ENCODE data around the gene PDSS2. TPM values are rescaled to one million over a fixed set of nuclear protein-coding genes. Genes with fewer than 3 reads are reported as not detected.

The PDSS2 gene
- total and polyA plus RNA-seq, 2 of the 8 experiments (the other 6 are each of a cell fraction or from before 2014, with no cell fraction given) = 10.7 to 16.1 TPM

DNA sequence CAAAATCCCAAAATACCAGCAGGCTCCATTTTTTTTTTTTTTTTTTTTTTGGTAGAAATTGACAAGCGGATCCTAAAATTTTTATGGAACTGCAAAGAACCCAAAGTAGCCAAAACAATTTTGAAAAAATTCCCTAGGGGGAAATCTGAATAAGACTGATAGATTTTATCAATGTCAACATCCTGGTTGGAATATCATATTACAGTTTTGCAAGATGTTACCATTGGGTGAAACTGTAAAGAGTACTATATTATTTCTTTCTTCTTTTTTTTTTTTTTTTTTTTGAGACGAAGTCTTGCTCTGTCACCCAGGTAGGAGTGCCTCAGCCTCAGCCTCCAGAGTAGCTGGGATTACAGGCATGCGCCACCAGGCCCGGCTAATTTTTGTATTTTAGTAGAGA is 314.7 kb downstream of the PDSS2 start:
- WGBS, 2 experiments (ENCODE audit: extremely low coverage in 1 of 2, insufficient coverage in 1 of 2, insufficient read length in 1 of 2, insufficient replicate concordance in 2 of 2, low coverage in 1 of 2, low lambda C conversion rate in 2 of 2, missing lambda C conversion rate in 1 of 2) = 76% methylated on average over 3 of the region's 4 CpGs; no CpG with 5 or more reads in 1 of the 2 experiments
- H3K23ac ChIP-seq (ENCODE audit: insufficient read length) = no peak overlapping the region
- H3K4ac ChIP-seq (replicated peaks; ENCODE audit: insufficient read length, low read depth, low read length) = no peak overlapping the region

More for the DNA sequence above, 314.7 kb downstream of the PDSS2 start:
- H3K14ac ChIP-seq (ENCODE audit: insufficient read length) = no peak overlapping the region
- H2BK5ac ChIP-seq (ENCODE audit: low read depth, low read length) = no peak overlapping the region
- H3K23me2 ChIP-seq (ENCODE audit: low read depth, low read length) = no peaks in the 10 kb centered on the region
- H2AFZ ChIP-seq (ENCODE audit: low read length) = no peak overlapping the region
- H3K4me2 ChIP-seq (ENCODE audit: insufficient read depth in 1 of 2, low read depth in 2 of 2, low read length in 2 of 2) = no peak overlapping the region
- no peak overlapping the region for H3K9ac ChIP-seq (replicated peaks in 1 of 4; ENCODE audit: extremely low read depth in 1 of 4, low read depth in 3 of 4, low read length in 3 of 4)
- no peaks in the 10 kb centered on the region for H3K79me1 ChIP-seq (ENCODE audit: low read depth, low read length)
- H4K8ac ChIP-seq (ENCODE audit: extremely low read depth, insufficient read depth, low read length) = no peak overlapping the region
- no peaks in the 10 kb centered on the region for H3K27me3 ChIP-seq (replicated peaks in 1 of 4; ENCODE audit: control insufficient read depth in 3 of 4, extremely low read depth in 1 of 4, insufficient read depth in 3 of 4, low read length in 3 of 4)
- H3K18ac ChIP-seq (ENCODE audit: extremely low read depth, low read length) = no peak overlapping the region
- FAIRE-seq = no peak
- H2BK20ac ChIP-seq (ENCODE audit: low read length) = no peak overlapping the region
- ChIA-PET POLR2A (ENCODE audit: partially characterized antibody) (no interaction called here), CTCF (ENCODE audit: partially characterized antibody) (interaction anchor here (0.9 kb wide), 1 partner anchor 14 kb away, joined by 3 read pairs; no protein-coding TSS in a partner anchor)
- H4K91ac ChIP-seq (replicated peaks; ENCODE audit: insufficient read length, low read length) = no peak overlapping the region
- no peak for TF ChIP-seq RAD21 (IDR thresholded peaks at IDR 0.05 in 1 of 2, conservative IDR thresholded peaks at IDR 0.05 in 1 of 2; ENCODE audit: low read depth in 2 of 2, low read length in 2 of 2)
- no peak overlapping the region for H2BK15ac ChIP-seq (ENCODE audit: low read length)
- no peak overlapping the region for H2AK5ac ChIP-seq (ENCODE audit: low read depth, low read length)
- H3K27ac ChIP-seq (ENCODE audit: low read depth, low read length) = no peak overlapping the region
- no peak overlapping the region for H3K4me3 ChIP-seq (ENCODE audit: extremely low read depth in 1 of 4, insufficient read depth in 2 of 4, low read depth in 3 of 4, low read length in 4 of 4)
- no peaks in the 10 kb centered on the region for H3K4me1 ChIP-seq (replicated peaks in 1 of 4; ENCODE audit: control insufficient read depth in 3 of 4, insufficient read depth in 4 of 4, low read length in 3 of 4)
- H3K36me3 ChIP-seq (ENCODE audit: control insufficient read depth in 2 of 4, insufficient read depth in 4 of 4, low read length in 3 of 4) = no peaks in the 10 kb centered on the region
- H4K5ac ChIP-seq (ENCODE audit: insufficient read length, low read depth, low read length) = no peak overlapping the region
- no peak overlapping the region for H2BK12ac ChIP-seq (ENCODE audit: low read depth, low read length)
- no peak for DNase-seq (ENCODE audit: low read depth in 1 of 2, low spot score in 2 of 2)
- no peaks in the 10 kb centered on the region for H3K79me2 ChIP-seq (ENCODE audit: control insufficient read depth in 1 of 2, insufficient read depth in 2 of 2, low read length in 2 of 2)
- H3K56ac ChIP-seq (replicated peaks; ENCODE audit: insufficient read length, low read depth, low read length) = no peak overlapping the region
- H2BK120ac ChIP-seq (replicated peaks; ENCODE audit: low read depth, low read length) = no peak overlapping the region
- H3K9me3 ChIP-seq (ENCODE audit: insufficient read depth in 2 of 2, low read depth in 1 of 2, low read length in 1 of 2) = no peaks in the 10 kb centered on the region
- H4K20me1 ChIP-seq (replicated peaks in 1 of 2; ENCODE audit: control insufficient read depth in 1 of 2, insufficient read depth in 2 of 2, low read length in 2 of 2) = no peaks in the 10 kb centered on the region
